Adrenal gland (tissue), 5 donors: ENCODE data around the gene IKZF4.

ENCODE experiments used
- CTCF ChIP-seq, 6 experiments: fragments of 450-650 bp in 4 of 6; fragments of 200-600 bp in 2 of 6; sonication (generic) in 1 of 6; IDR thresholded peaks; 1 replicate in 5 of 6; 2 replicates in 1 of 6; pipeline versions ENCODE4 v1.5.1 to v1.8.0; 2016 to 2021; ENCODE audit warnings: antibody characterized with exemption in 6 of 6, mild to moderate bottlenecking in 2 of 6, moderate library complexity in 1 of 6
- POLR2A ChIP-seq, 2 donors: fragments of 450-650 bp; IDR thresholded peaks; one replicate each; pipeline ENCODE4 v1.6.1; 2017; ENCODE audit warnings: antibody characterized with exemption in 2 of 2, mild to moderate bottlenecking in 2 of 2, moderate library complexity in 1 of 2
- donor health status: DM: no; HTN: no; CAD: no.

- TF ChIP-seq CTCF (IDR thresholded peaks at IDR 0.05): peak; percentile 82 to 91 (median 84)
- TF ChIP-seq POLR2A (IDR thresholded peaks at IDR 0.05): no peak
Observed at GRCh38 chr12:55996201-55996714, 24.6 kb upstream of the IKZF4 start.
